Fibroblast of lung (primary cell): ENCODE results near the gene DIP2C. TPM values are rescaled to one million over a fixed set of nuclear protein-coding genes. Genes with fewer than 3 reads are reported as not detected.

Experiments used
- DNase-seq, 2 donors: peaks; one replicate each; pipeline versions ENCODE4 v3.0.0 to v3.0.0-alpha.2; 2010; ENCODE audit warnings: low read depth in 2 of 2
- H2AFZ ChIP-seq: 2 replicates; pipeline ENCODE4 v1.5.1; 2012; ENCODE audit warnings: low read length, control low read depth, inconsistent platforms
- H3K27ac ChIP-seq: 2 replicates; pipeline ENCODE4 v1.5.1; 2011; ENCODE audit warnings: low read length, control low read depth; ENCODE audit not compliant: insufficient read depth
- H3K27me3 ChIP-seq: 2 replicates; pipeline ENCODE4 v1.5.1; 2011; ENCODE audit warnings: mild to moderate bottlenecking, low read length; ENCODE audit not compliant: control insufficient read depth, insufficient read depth
- H3K36me3 ChIP-seq: 2 replicates; pipeline ENCODE4 v1.5.1; 2011; ENCODE audit warnings: low read length; ENCODE audit not compliant: control insufficient read depth, insufficient read depth
- H3K4me1 ChIP-seq: 2 replicates; pipeline ENCODE4 v1.5.1; 2011; ENCODE audit warnings: low read length; ENCODE audit not compliant: control insufficient read depth, insufficient read depth; ENCODE audit errors: extremely low read depth
- H3K4me2 ChIP-seq: 2 replicates; pipeline ENCODE4 v1.5.1; 2011; ENCODE audit warnings: low read length, control low read depth; ENCODE audit not compliant: insufficient read depth; ENCODE audit errors: extremely low read depth
- H3K4me3 ChIP-seq, 4 experiments: fragments of 200-600 bp in 1 of 4; sonication (generic) in 1 of 4; replicated peaks in 1 of 4; 2 replicates each; pipeline ENCODE4 v1.5.1; 2011 to 2016; ENCODE audit warnings: low read length in 4 of 4, low read depth in 3 of 4, mild to moderate bottlenecking in 3 of 4, control low read depth in 2 of 4, inconsistent platforms in 1 of 4, mixed read lengths in 1 of 4; ENCODE audit not compliant: insufficient read depth in 1 of 4; ENCODE audit errors: control extremely low read depth in 1 of 4
- H3K79me2 ChIP-seq: 2 replicates; pipeline ENCODE4 v1.5.1; 2012; ENCODE audit warnings: mild to moderate bottlenecking, low read length, inconsistent platforms; ENCODE audit not compliant: control insufficient read depth, insufficient read depth
- H3K9ac ChIP-seq: 2 replicates; pipeline ENCODE4 v1.5.1; 2011; ENCODE audit warnings: mild to moderate bottlenecking, low read length, control low read depth; ENCODE audit not compliant: insufficient read depth
- H3K9me3 ChIP-seq: 2 replicates; pipeline ENCODE4 v1.5.1; 2012; ENCODE audit warnings: low read depth, low read length; ENCODE audit not compliant: control insufficient read depth, insufficient read depth
- H4K20me1 ChIP-seq: 2 replicates; pipeline ENCODE4 v1.5.1; 2011; ENCODE audit warnings: low read length; ENCODE audit not compliant: control insufficient read depth, insufficient read depth; ENCODE audit errors: extremely low read depth
- CTCF ChIP-seq, 2 donors: IDR thresholded peaks in 1 of 2; conservative IDR thresholded peaks in 1 of 2; 1 replicate in 1 of 2; 2 replicates in 1 of 2; pipeline ENCODE4 v1.5.1; 2011 to 2012; ENCODE audit warnings: low read length in 2 of 2, control low read depth in 1 of 2, inconsistent platforms in 1 of 2, low read depth in 1 of 2, mild to moderate bottlenecking in 1 of 2
- EZH2 ChIP-seq: IDR thresholded peaks from 2 replicates; pipeline ENCODE4 v1.5.1; 2012; ENCODE audit warnings: low read length, control low read depth, mild to moderate bottlenecking; ENCODE audit errors: missing control alignments
- polyA plus RNA-seq, 2 donors: library from polyadenylated mRNA; depleted of rRNA in 1 of 2; stranded (reverse) in 1 of 2; unstranded in 1 of 2; fragments of >200 nt; gene quantifications; 2 replicates each; pipeline ENCODE4 v1.2.1, GENCODE V29; 2011 to 2012; ENCODE audit warnings: missing spikeins in 1 of 2
- total RNA-seq: library from RNA; depleted of rRNA; stranded (reverse); fragments of >200 nt; gene quantifications from 2 replicates; pipeline ENCODE4 v1.2.1, GENCODE V29; 2014

Gene DIP2C
- total and polyA plus RNA-seq, 2 donors (not counting 1 experiment from before 2014, with no cell fraction given), result 10.7 to 18.3 TPM

- Histone ChIP-seq H4K20me1 (no peaks in the 10 kb centered on the region), H3K36me3 (peaks cover 7% of the 10 kb centered on the region), H3K4me2 (no peak overlapping the region), H3K9me3 (no peaks in the 10 kb centered on the region), H2AFZ (no peak overlapping the region), H3K9ac (no peak overlapping the region), H3K4me3 (no peak overlapping the region), H3K4me1 (no peaks in the 10 kb centered on the region), H3K27ac (no peak overlapping the region), H3K79me2 (no peaks in the 10 kb centered on the region), H3K27me3 (no peaks in the 10 kb centered on the region)
- TF ChIP-seq EZH2, result no peak
- TF ChIP-seq CTCF (conservative IDR thresholded peaks at IDR 0.05 in 1 of 2, IDR thresholded peaks at IDR 0.05 in 1 of 2; ENCODE audit: low read depth in 1 of 2, low read length in 2 of 2), result no peak
- DNase-seq, result peak in 1 of 2 donors; percentile 28
Measured at GRCh38 chr10:389836-390448, 299.5 kb downstream of the DIP2C start.

- no peak for DNase-seq
- Histone ChIP-seq H4K20me1 (no peaks in the 10 kb centered on the region), H3K4me1 (no peaks in the 10 kb centered on the region), H3K79me2 (no peaks in the 10 kb centered on the region), H3K27ac (no peak overlapping the region), H3K4me2 (no peak overlapping the region), H3K9ac (no peak overlapping the region), H3K9me3 (no peaks in the 10 kb centered on the region), H2AFZ (no peak overlapping the region), H3K27me3 (no peaks in the 10 kb centered on the region), H3K36me3 (peaks cover 7% of the 10 kb centered on the region), H3K4me3 (no peak overlapping the region)
- TF ChIP-seq EZH2, result no peak
- TF ChIP-seq CTCF (conservative IDR thresholded peaks at IDR 0.05 in 1 of 2, IDR thresholded peaks at IDR 0.05 in 1 of 2; ENCODE audit: low read depth in 1 of 2, low read length in 2 of 2), result no peak
Measured at GRCh38 chr10:389261-389790, 300.1 kb downstream of the DIP2C start.

- H2AFZ ChIP-seq, result no peak overlapping the region
- no peaks in the 10 kb centered on the region for H4K20me1 ChIP-seq
- H3K9me3 ChIP-seq, result no peaks in the 10 kb centered on the region
- H3K4me3 ChIP-seq, result no peak overlapping the region
- H3K9ac ChIP-seq, result no peak overlapping the region
- H3K79me2 ChIP-seq, result no peaks in the 10 kb centered on the region
- H3K27me3 ChIP-seq, result no peaks in the 10 kb centered on the region
- H3K27ac ChIP-seq, result no peak overlapping the region
- DNase-seq, result no peak
- no peaks in the 10 kb centered on the region for H3K4me1 ChIP-seq
- H3K4me2 ChIP-seq, result no peak overlapping the region
- peaks cover 10% of the 10 kb centered on the region for H3K36me3 ChIP-seq
- TF ChIP-seq CTCF (conservative IDR thresholded peaks at IDR 0.05 in 1 of 2, IDR thresholded peaks at IDR 0.05 in 1 of 2; ENCODE audit: low read depth in 1 of 2, low read length in 2 of 2) (no peak), EZH2 (no peak)
Measured at GRCh38 chr10:388661-389045, 300.8 kb downstream of the DIP2C start.
